ENCODE results near the gene ITGB8.

The ITGB8 gene

GRCh38 chr7:20432071-20432470 lies 101.4 kb downstream of the ITGB8 start:
- no peak for DNase-seq

GRCh38 chr7:20435305-20435704 lies 104.6 kb downstream of the ITGB8 start:
- no peak for DNase-seq

GRCh38 chr7:20438248-20438647 lies 107.5 kb downstream of the ITGB8 start:
- DNase-seq: no peak

GRCh38 chr7:20438694-20439376 lies 108.1 kb downstream of the ITGB8 start:
- DNase-seq: no peak

GRCh38 chr7:20439416-20440185 lies 108.9 kb downstream of the ITGB8 start:
- DNase-seq: no peak

- no peak for DNase-seq
Observed at GRCh38 chr7:20440472-20441105, 109.9 kb downstream of the ITGB8 start.

GRCh38 chr7:20441346-20441745 lies 110.6 kb downstream of the ITGB8 start:
- DNase-seq: no peak

- DNase-seq: no peak
Observed at GRCh38 chr7:20441991-20442441, 111.3 kb downstream of the ITGB8 start.

GRCh38 chr7:20442951-20443350 lies 112.3 kb downstream of the ITGB8 start:
- no peak for DNase-seq

- DNase-seq: no peak
Observed at GRCh38 chr7:20444030-20444800, 113.5 kb downstream of the ITGB8 start.

- no peak for DNase-seq
Observed at GRCh38 chr7:20447021-20447650, 116.4 kb downstream of the ITGB8 start.

- no peak for DNase-seq
Observed at GRCh38 chr7:20449176-20449575, 118.5 kb downstream of the ITGB8 start.

GRCh38 chr7:20450536-20450935 lies 119.8 kb downstream of the ITGB8 start:
- no peak for DNase-seq

GRCh38 chr7:20454202-20454601 lies 123.5 kb downstream of the ITGB8 start:
- DNase-seq: no peak

- DNase-seq: no peak
Observed at GRCh38 chr7:20456701-20457100, 126.0 kb downstream of the ITGB8 start.

GRCh38 chr7:20458521-20458920 lies 127.8 kb downstream of the ITGB8 start:
- DNase-seq: no peak

GRCh38 chr7:20459419-20459818 lies 128.7 kb downstream of the ITGB8 start:
- DNase-seq: no peak

- DNase-seq: no peak
Observed at GRCh38 chr7:20464891-20465290, 134.2 kb downstream of the ITGB8 start.
